SK-N-SH (cell line): ENCODE measurements around the gene LIPE.

ENCODE experiments used
- CTCF ChIP-seq: fragments of 200-600 bp; sonication (generic); IDR thresholded peaks from 2 replicates; pipeline ENCODE4 v1.6.1; 2017; ENCODE audit warnings: antibody characterized with exemption, mild to moderate bottlenecking, moderate library complexity
- EP300 ChIP-seq, 2 experiments: IDR thresholded peaks; 2 replicates each; pipeline versions ENCODE4 v1.4.0 to v1.6.1; 2012; ENCODE audit warnings: borderline replicate concordance in 1 of 2, low read depth in 1 of 2, low read length in 1 of 2
- EZH2phosphoT487 ChIP-seq: fragments of 200-600 bp; sonication (generic); IDR thresholded peaks from 2 replicates; pipeline ENCODE4 v1.6.1; 2017; ENCODE audit warnings: low read depth, mixed run types, mild to moderate bottlenecking, antibody characterized with exemption, moderate library complexity, borderline replicate concordance
- JUND ChIP-seq: IDR thresholded peaks from 2 replicates; pipeline ENCODE4 v1.4.0; 2012
- MEF2A ChIP-seq: IDR thresholded peaks from 2 replicates; pipeline ENCODE4 v1.4.0; 2012; ENCODE audit warnings: low read depth, borderline replicate concordance
- NRF1 ChIP-seq: IDR thresholded peaks from 2 replicates; pipeline ENCODE4 v1.6.1; 2012; ENCODE audit warnings: low read depth, mild to moderate bottlenecking, low read length

GRCh38 chr19:42424345-42424707 is 2.9 kb downstream of the LIPE start:
- no peak for TF ChIP-seq CTCF
- no peak for TF ChIP-seq MEF2A
- TF ChIP-seq NRF1 = no peak
- TF ChIP-seq JUND = no peak
- TF ChIP-seq EZH2phosphoT487 = no peak
- no peak for TF ChIP-seq EP300 (IDR thresholded peaks at IDR 0.05; ENCODE audit: borderline replicate concordance in 1 of 2, low read depth in 1 of 2, low read length in 1 of 2)
